ENCODE data around the gene TPSAB1. TPM values are rescaled to one million over a fixed set of nuclear protein-coding genes. Genes with fewer than 3 reads are reported as not detected.
"Not testable (repeated sequence)": the region's sequence is repeated elsewhere in the genome, so short reads cannot be mapped to it uniquely, and the experiment has no call there.

TPSAB1 gene
- polyA plus RNA-seq, 3 donors, result not detected

DNA sequence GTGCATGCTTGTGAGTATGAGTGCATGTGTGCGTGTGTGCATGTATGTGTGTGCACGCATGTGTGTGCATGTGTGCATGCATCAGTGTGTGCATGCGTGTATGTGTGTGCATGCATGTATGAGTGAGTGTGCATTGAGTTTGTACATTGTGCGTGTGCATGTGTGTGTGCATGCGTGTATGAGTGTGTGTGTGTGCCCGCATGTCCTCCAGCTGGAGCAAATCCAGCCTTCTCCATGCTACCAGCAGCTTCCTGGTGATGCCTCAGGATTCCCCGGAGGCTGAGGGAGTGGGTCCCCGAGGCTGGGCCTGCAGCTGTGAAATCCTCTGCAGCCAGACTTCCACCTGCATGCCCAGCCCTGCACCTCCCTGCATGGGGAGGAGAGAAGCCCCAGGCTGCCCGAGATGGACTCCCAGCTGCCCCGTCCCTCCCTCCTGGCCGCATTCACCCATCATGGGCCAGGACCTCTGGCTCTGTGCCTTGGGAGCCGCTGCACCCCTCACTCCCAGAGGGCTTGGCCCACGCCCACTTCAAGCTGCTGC, 24.7 kb downstream of the TPSAB1 start:
- H3K27me3 Mint-ChIP-seq (ENCODE audit: low read depth in 3 of 3), result peaks cover 22 to 35% (median 28%) of the 10 kb centered on the region in 3 donors
- no peak overlapping the region for H2AFZ ChIP-seq (ENCODE audit: insufficient read depth, low read depth, low read length, poor library complexity, severe bottlenecking)
- H3K36me3 ChIP-seq (replicated peaks in 1 of 2; ENCODE audit: control insufficient read depth in 1 of 2, insufficient read depth in 2 of 2, low read length in 2 of 2), result no peaks in the 10 kb centered on the region
- DNase-seq, result no peak
- H3K79me2 ChIP-seq (ENCODE audit: insufficient read depth, low read length), result no peaks in the 10 kb centered on the region
- peaks cover 0 to 26% of the 10 kb centered on the region in 2 donors for H3K27me3 ChIP-seq (ENCODE audit: control insufficient read depth in 2 of 2, insufficient read depth in 2 of 2, low read length in 2 of 2)
- no peak overlapping the region for H3K27ac Mint-ChIP-seq
- intact Hi-C loops (cut with micrococcal nuclease), result loop anchor here in 1 of 2 donors (10.0 kb wide), 1 partner anchor 50 kb away; no protein-coding TSS in a partner anchor
- TF ChIP-seq CTCF (IDR thresholded peaks at IDR 0.05), result no peak
- H4K20me1 ChIP-seq (ENCODE audit: insufficient read depth, low read length), result no peaks in the 10 kb centered on the region
- peaks cover 3 to 10% (median 6%) of the 10 kb centered on the region in 7 donors for H3K9me3 Mint-ChIP-seq
- no peaks in the 10 kb centered on the region for H3K4me1 ChIP-seq (ENCODE audit: control insufficient read depth in 1 of 2, insufficient read depth in 2 of 2, low read length in 2 of 2)
- H3K27ac ChIP-seq (ENCODE audit: low read depth in 1 of 2, low read length in 2 of 2), result no peak overlapping the region
- H3K9ac ChIP-seq (ENCODE audit: insufficient read depth, low read length, poor library complexity, severe bottlenecking), result no peak overlapping the region
- no peaks in the 10 kb centered on the region for H3K9me3 ChIP-seq (replicated peaks in 1 of 2; ENCODE audit: control insufficient read depth in 1 of 2, insufficient read depth in 1 of 2, low read length in 2 of 2)
- H3K4me3 ChIP-seq (replicated peaks in 1 of 3; ENCODE audit: low read depth in 2 of 3, low read length in 3 of 3), result no peak overlapping the region
- H3K4me2 ChIP-seq (replicated peaks; ENCODE audit: extremely low read depth, low read length, poor library complexity, severe bottlenecking), result no peak overlapping the region
- no peak overlapping the region for H3K4me3 Mint-ChIP-seq
- WGBS (ENCODE audit: insufficient coverage), result 87% methylated on average over 8 of the region's 13 CpGs
- H3K4me1 Mint-ChIP-seq, result no peaks in the 10 kb centered on the region
- H3K36me3 Mint-ChIP-seq, result no peaks in the 10 kb centered on the region

DNA sequence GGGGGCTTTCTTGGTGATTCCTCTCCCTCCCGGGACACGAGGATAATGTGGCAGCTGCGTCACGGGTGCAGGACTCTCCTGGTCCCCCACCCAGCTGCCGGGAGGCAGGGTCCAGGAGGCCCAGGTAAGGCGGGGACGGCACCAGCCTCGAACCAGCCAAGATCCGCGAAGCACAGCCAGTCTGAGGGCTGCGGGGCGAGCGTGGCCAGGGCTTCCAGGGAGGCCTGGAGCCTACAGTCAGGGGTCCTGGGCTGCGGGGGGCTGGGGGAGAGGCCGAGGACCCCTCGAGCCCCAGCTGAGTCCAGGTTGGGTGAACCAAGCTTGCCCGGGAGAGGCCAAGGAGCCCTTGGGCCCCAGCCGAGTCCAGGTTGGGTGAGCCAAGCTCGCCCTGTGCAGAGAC, 25.3 kb downstream of the TPSAB1 start:
- H3K27me3 ChIP-seq (ENCODE audit: control insufficient read depth in 2 of 2, insufficient read depth in 2 of 2, low read length in 2 of 2), result peaks cover 0 to 20% of the 10 kb centered on the region in 2 donors
- H3K9ac ChIP-seq (ENCODE audit: insufficient read depth, low read length, poor library complexity, severe bottlenecking), result no peak overlapping the region
- H3K4me3 ChIP-seq (replicated peaks in 1 of 3; ENCODE audit: low read depth in 2 of 3, low read length in 3 of 3), result no peak overlapping the region
- H3K79me2 ChIP-seq (ENCODE audit: insufficient read depth, low read length), result no peaks in the 10 kb centered on the region
- no peaks in the 10 kb centered on the region for H3K4me1 ChIP-seq (ENCODE audit: control insufficient read depth in 1 of 2, insufficient read depth in 2 of 2, low read length in 2 of 2)
- no peak overlapping the region for H3K4me2 ChIP-seq (replicated peaks; ENCODE audit: extremely low read depth, low read length, poor library complexity, severe bottlenecking)
- no peak for TF ChIP-seq CTCF (IDR thresholded peaks at IDR 0.05)
- H3K27ac ChIP-seq (ENCODE audit: low read depth in 1 of 2, low read length in 2 of 2), result no peak overlapping the region
- H4K20me1 ChIP-seq (ENCODE audit: insufficient read depth, low read length), result no peaks in the 10 kb centered on the region
- 91% methylated on average over 15 of the region's 19 CpGs for WGBS (ENCODE audit: insufficient coverage)
- H3K36me3 Mint-ChIP-seq, result no peaks in the 10 kb centered on the region
- no peaks in the 10 kb centered on the region for H3K4me1 Mint-ChIP-seq
- no peak for DNase-seq
- no peaks in the 10 kb centered on the region for H3K36me3 ChIP-seq (replicated peaks in 1 of 2; ENCODE audit: control insufficient read depth in 1 of 2, insufficient read depth in 2 of 2, low read length in 2 of 2)
- no peak overlapping the region for H3K4me3 Mint-ChIP-seq
- no peaks in the 10 kb centered on the region for H3K9me3 ChIP-seq (replicated peaks in 1 of 2; ENCODE audit: control insufficient read depth in 1 of 2, insufficient read depth in 1 of 2, low read length in 2 of 2)
- peaks cover 16 to 28% (median 23%) of the 10 kb centered on the region in 3 donors for H3K27me3 Mint-ChIP-seq (ENCODE audit: low read depth in 3 of 3)
- intact Hi-C loops (cut with micrococcal nuclease), result loop anchor here in 1 of 2 donors (10.0 kb wide), 1 partner anchor 51 kb away; no protein-coding TSS in a partner anchor
- H2AFZ ChIP-seq (ENCODE audit: insufficient read depth, low read depth, low read length, poor library complexity, severe bottlenecking), result no peak overlapping the region
- H3K27ac Mint-ChIP-seq, result no peak overlapping the region
- H3K9me3 Mint-ChIP-seq, result peaks cover 3 to 10% (median 6%) of the 10 kb centered on the region in 7 donors

DNA sequence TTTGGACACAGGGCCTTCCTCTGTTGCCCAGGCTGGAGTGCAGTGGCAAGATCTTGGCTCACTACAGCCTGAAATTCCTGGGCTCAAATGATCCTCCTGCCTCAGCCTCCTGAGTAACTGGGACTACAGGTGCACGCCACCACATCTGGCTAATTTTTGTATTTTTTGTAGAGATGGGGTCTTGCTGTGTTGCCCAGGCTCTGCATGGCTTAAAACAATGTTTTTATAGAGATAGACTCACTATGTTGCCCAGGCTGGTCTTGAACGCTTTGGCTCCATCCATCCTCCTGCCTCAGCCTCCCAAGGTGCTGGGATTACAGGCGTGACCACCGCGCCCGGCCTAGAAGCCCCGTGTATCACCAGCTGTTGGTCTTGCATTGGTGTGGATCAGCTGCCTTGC, 28.9 kb downstream of the TPSAB1 start:
- H3K4me1 ChIP-seq (ENCODE audit: control insufficient read depth in 1 of 2, insufficient read depth in 2 of 2, low read length in 2 of 2); H3K4me1 Mint-ChIP-seq; H2AFZ ChIP-seq (ENCODE audit: insufficient read depth, low read depth, low read length, poor library complexity, severe bottlenecking); H3K4me2 ChIP-seq (replicated peaks; ENCODE audit: extremely low read depth, low read length, poor library complexity, severe bottlenecking); H3K36me3 Mint-ChIP-seq; H3K9me3 Mint-ChIP-seq; DNase-seq; H3K4me3 Mint-ChIP-seq; H3K9me3 ChIP-seq (replicated peaks in 1 of 2; ENCODE audit: control insufficient read depth in 1 of 2, insufficient read depth in 1 of 2, low read length in 2 of 2); H4K20me1 ChIP-seq (ENCODE audit: insufficient read depth, low read length); H3K4me3 ChIP-seq (replicated peaks in 1 of 3; ENCODE audit: low read depth in 2 of 3, low read length in 3 of 3); H3K27ac Mint-ChIP-seq; H3K27me3 ChIP-seq (ENCODE audit: control insufficient read depth in 2 of 2, insufficient read depth in 2 of 2, low read length in 2 of 2); H3K36me3 ChIP-seq (replicated peaks in 1 of 2; ENCODE audit: control insufficient read depth in 1 of 2, insufficient read depth in 2 of 2, low read length in 2 of 2); H3K9ac ChIP-seq (ENCODE audit: insufficient read depth, low read length, poor library complexity, severe bottlenecking); H3K79me2 ChIP-seq (ENCODE audit: insufficient read depth, low read length); H3K27ac ChIP-seq (ENCODE audit: low read depth in 1 of 2, low read length in 2 of 2): not testable (repeated sequence)
- peaks cover 6 to 14% (median 11%) of the 10 kb centered on the region in 3 donors for H3K27me3 Mint-ChIP-seq (ENCODE audit: low read depth in 3 of 3)
- intact Hi-C loops (cut with micrococcal nuclease), result loop anchor here in 1 of 2 donors (10.0 kb wide), 1 partner anchor 55 kb away; no protein-coding TSS in a partner anchor
- 91% methylated on average over 7 of the region's 7 CpGs for WGBS (ENCODE audit: insufficient coverage)
